ENCODE data around the gene HDAC4.

- TF ChIP-seq CTCF (IDR thresholded peaks at IDR 0.05) (no peak), EP300 (IDR thresholded peaks at IDR 0.05) (no peak), POLR2A (IDR thresholded peaks at IDR 0.05) (no peak)
Measured at GRCh38 chr2:239318790-239319661, 81.8 kb downstream of the HDAC4 start.
